A549 (cell line): ENCODE data around the gene FAM20B.

Source experiments
- KDM1A ChIP-seq: fragments of 200-600 bp; sonication (generic); IDR thresholded peaks from 2 replicates; pipeline ENCODE4 v1.6.1; 2016; ENCODE audit warnings: low read depth, mild to moderate bottlenecking
- NFE2L2 ChIP-seq: fragments of 150-350 bp; conservative IDR thresholded peaks from 2 replicates; pipeline ENCODE4 v1.6.1; 2014; ENCODE audit warnings: low read length
- TF ChIP-seq, protein P1 (sequence below): fragments of >200 bp; sonication (Bioruptor Twin); formaldehyde crosslinking; IDR thresholded peaks from 3 replicates; pipeline ENCODE4 v1.5.1; 2016

DNA sequence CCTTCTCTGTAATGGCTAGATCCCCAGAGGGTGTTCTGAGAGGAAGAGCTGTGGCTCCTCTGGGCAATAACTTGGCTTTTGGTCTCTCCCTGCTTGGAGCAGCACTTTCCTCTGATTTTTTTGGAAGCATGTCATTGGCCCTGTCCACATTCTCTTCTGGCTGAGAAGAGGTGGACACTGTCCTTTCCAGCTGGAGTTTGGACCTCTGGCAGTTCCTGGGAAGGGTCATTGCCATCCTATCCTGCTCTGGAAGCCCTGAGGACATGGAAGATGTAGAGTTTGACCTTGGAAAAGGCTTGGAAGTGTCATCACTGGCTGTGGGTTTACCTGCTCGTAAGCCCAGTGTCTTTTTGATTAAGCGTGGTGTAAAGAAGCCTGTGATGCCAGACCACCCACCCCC, 83.0 kb downstream of the FAM20B start:
- TF ChIP-seq, protein P1, sequence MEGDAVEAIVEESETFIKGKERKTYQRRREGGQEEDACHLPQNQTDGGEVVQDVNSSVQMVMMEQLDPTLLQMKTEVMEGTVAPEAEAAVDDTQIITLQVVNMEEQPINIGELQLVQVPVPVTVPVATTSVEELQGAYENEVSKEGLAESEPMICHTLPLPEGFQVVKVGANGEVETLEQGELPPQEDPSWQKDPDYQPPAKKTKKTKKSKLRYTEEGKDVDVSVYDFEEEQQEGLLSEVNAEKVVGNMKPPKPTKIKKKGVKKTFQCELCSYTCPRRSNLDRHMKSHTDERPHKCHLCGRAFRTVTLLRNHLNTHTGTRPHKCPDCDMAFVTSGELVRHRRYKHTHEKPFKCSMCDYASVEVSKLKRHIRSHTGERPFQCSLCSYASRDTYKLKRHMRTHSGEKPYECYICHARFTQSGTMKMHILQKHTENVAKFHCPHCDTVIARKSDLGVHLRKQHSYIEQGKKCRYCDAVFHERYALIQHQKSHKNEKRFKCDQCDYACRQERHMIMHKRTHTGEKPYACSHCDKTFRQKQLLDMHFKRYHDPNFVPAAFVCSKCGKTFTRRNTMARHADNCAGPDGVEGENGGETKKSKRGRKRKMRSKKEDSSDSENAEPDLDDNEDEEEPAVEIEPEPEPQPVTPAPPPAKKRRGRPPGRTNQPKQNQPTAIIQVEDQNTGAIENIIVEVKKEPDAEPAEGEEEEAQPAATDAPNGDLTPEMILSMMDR, result no peak
- no peak for TF ChIP-seq NFE2L2
- no peak for TF ChIP-seq KDM1A
